ENCODE data around the gene F11R. TPM values are rescaled to one million over a fixed set of nuclear protein-coding genes. Genes with fewer than 3 reads are reported as not detected.
"Not testable (repeated sequence)": the region's sequence is repeated elsewhere in the genome, so short reads cannot be mapped to it uniquely, and the experiment has no call there.

The F11R gene
- total and polyA plus RNA-seq, 2 donors (not counting 3 experiments of a cell fraction or from before 2014, with no cell fraction given): 97.0 to 124 TPM

DNA sequence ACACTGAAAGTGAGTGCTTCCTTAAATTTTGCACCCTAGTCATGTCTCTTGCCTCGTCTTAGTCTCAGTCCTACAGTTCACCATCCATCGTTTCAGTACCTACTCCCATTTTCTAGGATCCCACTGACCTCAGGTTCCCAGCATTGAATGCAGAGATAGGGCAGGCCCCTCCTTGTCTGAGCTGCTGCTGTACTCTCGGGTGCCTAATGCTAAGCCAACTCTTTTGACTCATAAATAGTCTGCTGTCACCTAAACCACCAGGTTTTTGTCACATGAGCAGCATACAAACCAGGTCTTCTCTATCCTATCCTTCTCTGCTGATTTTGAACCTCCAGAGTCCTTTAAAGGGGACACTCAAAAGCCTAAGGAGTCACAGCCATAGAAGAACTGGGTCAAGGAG is 45.7 kb upstream of the F11R start:
- no peak overlapping the region for H3K9ac ChIP-seq (replicated peaks; ENCODE audit: extremely low read depth, insufficient read depth, low read length)
- no peak overlapping the region for H2AFZ ChIP-seq (ENCODE audit: low read depth, low read length)
- no peak for DNase-seq (ENCODE audit: low read depth, low spot score)
- intact Hi-C loops (cut with micrococcal nuclease) (no loop called here), dilution Hi-C loops (cut with MboI; ENCODE audit: extremely low pct_ligation_motif_present, low sequenced_read_pairs) (no loop called here)
- no peak for FAIRE-seq
- H3K27me3 ChIP-seq (ENCODE audit: control insufficient read depth in 2 of 2, insufficient read depth in 2 of 2, low read length in 2 of 2): peaks cover 2% of the 10 kb centered on the region in 2 experiments
- H4K20me1 ChIP-seq (replicated peaks; ENCODE audit: control insufficient read depth, extremely low read depth, insufficient read depth, low read length): no peaks in the 10 kb centered on the region
- ChIA-PET POLR2A (no interaction called here), CTCF (interaction anchor here (1.5 kb wide), 1 partner anchor 69 kb away, joined by 4 read pairs; no protein-coding TSS in a partner anchor)
- no peak overlapping the region for H3K27ac ChIP-seq (ENCODE audit: insufficient read depth, low read depth, low read length)
- no peak overlapping the region for H3K4me3 ChIP-seq (replicated peaks in 1 of 3; ENCODE audit: insufficient read depth in 1 of 3, low read depth in 1 of 3, low read length in 3 of 3)
- no peaks in the 10 kb centered on the region for H3K9me1 ChIP-seq (replicated peaks; ENCODE audit: control insufficient read depth, extremely low read depth, insufficient read depth, low read length)
- no peaks in the 10 kb centered on the region for H3K4me1 ChIP-seq (ENCODE audit: control insufficient read depth, extremely low read depth, insufficient read depth, low read length)
- no TSS peak for BruUV-seq (replicated peaks)
- H3K9me3 ChIP-seq (replicated peaks; ENCODE audit: control insufficient read depth, insufficient read depth, low read length): no peaks in the 10 kb centered on the region
- TF ChIP-seq GATA2 (IDR thresholded peaks at IDR 0.05; ENCODE audit: insufficient read depth, insufficient read length, low read depth, low read length): no peak
- no peak for TF ChIP-seq JUN (IDR thresholded peaks at IDR 0.05; ENCODE audit: borderline replicate concordance, insufficient read depth, insufficient read length, low read depth)
- TF ChIP-seq POLR2A (IDR thresholded peaks at IDR 0.05; ENCODE audit: low read depth, low read length): no peak
- TF ChIP-seq EZH2 (IDR thresholded peaks at IDR 0.05; ENCODE audit: borderline replicate concordance, low read depth, low read length, severe bottlenecking): no peak
- no peak for TF ChIP-seq POLR2AphosphoS5 (IDR thresholded peaks at IDR 0.05; ENCODE audit: insufficient read depth, low read depth, low read length)
- TF ChIP-seq, protein P1, sequence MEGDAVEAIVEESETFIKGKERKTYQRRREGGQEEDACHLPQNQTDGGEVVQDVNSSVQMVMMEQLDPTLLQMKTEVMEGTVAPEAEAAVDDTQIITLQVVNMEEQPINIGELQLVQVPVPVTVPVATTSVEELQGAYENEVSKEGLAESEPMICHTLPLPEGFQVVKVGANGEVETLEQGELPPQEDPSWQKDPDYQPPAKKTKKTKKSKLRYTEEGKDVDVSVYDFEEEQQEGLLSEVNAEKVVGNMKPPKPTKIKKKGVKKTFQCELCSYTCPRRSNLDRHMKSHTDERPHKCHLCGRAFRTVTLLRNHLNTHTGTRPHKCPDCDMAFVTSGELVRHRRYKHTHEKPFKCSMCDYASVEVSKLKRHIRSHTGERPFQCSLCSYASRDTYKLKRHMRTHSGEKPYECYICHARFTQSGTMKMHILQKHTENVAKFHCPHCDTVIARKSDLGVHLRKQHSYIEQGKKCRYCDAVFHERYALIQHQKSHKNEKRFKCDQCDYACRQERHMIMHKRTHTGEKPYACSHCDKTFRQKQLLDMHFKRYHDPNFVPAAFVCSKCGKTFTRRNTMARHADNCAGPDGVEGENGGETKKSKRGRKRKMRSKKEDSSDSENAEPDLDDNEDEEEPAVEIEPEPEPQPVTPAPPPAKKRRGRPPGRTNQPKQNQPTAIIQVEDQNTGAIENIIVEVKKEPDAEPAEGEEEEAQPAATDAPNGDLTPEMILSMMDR (IDR thresholded peaks at IDR 0.05; ENCODE audit: extremely low read depth in 1 of 2, insufficient read depth in 1 of 2, low read depth in 1 of 2, low read length in 2 of 2): no peak
- TF ChIP-seq, protein P2, sequence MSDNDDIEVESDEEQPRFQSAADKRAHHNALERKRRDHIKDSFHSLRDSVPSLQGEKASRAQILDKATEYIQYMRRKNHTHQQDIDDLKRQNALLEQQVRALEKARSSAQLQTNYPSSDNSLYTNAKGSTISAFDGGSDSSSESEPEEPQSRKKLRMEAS (IDR thresholded peaks at IDR 0.05; ENCODE audit: insufficient read depth, insufficient read length): no peak
- TF ChIP-seq MYC (IDR thresholded peaks at IDR 0.05; ENCODE audit: low read depth, low read length): no peak
- no peak for TF ChIP-seq FOS (IDR thresholded peaks at IDR 0.05; ENCODE audit: borderline replicate concordance, insufficient read depth, low read length)
- no peaks in the 10 kb centered on the region for H3K36me3 ChIP-seq (ENCODE audit: control insufficient read depth in 2 of 2, extremely low read depth in 1 of 2, insufficient read depth in 2 of 2, low read length in 2 of 2)
- no peaks in the 10 kb centered on the region for H3K79me2 ChIP-seq (ENCODE audit: control insufficient read depth, insufficient read depth, low read length)
- H3K4me2 ChIP-seq (ENCODE audit: insufficient read depth, low read length): no peak overlapping the region

DNA sequence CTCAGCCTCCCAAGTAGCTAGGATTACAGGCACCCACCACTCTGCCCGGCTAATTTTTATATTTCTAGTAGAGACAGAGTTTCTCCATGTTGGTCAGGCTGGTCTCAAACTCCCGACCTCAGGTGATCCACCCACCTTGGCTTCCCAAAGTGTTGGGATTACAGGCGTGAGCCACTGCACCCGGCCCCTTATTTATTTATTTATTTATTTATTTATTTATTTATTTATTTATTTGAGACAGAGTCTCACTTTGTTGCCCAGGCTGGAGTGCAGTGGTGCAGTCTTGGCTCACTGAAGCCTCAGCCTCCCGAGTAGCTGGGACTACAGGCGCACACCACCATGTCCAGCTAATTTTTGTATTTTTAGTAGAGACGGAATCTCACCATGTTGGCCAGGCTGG is 44.7 kb upstream of the F11R start:
- intact Hi-C loops (cut with micrococcal nuclease); POLR2A ChIA-PET: not testable (repeated sequence)

DNA sequence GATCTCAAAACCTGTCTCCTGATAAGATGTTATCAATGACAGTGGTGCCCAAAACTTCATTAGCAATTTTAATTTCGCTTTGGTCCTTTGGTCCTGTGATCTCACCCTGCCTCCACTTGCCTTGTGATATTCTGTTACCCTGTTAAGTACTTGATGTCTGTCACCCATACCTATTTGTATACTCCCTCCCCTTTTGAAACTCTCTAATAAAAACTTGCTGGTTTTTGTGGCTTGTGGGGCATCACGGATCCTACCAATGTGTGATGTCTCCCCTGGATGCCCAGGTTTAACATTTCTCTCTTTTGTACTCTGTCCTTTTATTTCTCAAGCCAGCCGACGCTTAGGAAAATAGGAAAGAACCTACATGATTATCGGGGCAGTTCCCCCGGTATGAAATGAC is 43.0 kb upstream of the F11R start:
- intact Hi-C loops (cut with micrococcal nuclease); H3K36me3 ChIP-seq (ENCODE audit: control insufficient read depth in 2 of 2, extremely low read depth in 1 of 2, insufficient read depth in 2 of 2, low read length in 2 of 2); H4K20me1 ChIP-seq (replicated peaks; ENCODE audit: control insufficient read depth, extremely low read depth, insufficient read depth, low read length); H3K4me1 ChIP-seq (ENCODE audit: control insufficient read depth, extremely low read depth, insufficient read depth, low read length); H3K9ac ChIP-seq (replicated peaks; ENCODE audit: extremely low read depth, insufficient read depth, low read length); CTCF ChIA-PET; H3K9me3 ChIP-seq (replicated peaks; ENCODE audit: control insufficient read depth, insufficient read depth, low read length); DNase-seq (ENCODE audit: low read depth, low spot score); POLR2A ChIA-PET; H3K4me3 ChIP-seq (replicated peaks in 1 of 3; ENCODE audit: insufficient read depth in 1 of 3, low read depth in 1 of 3, low read length in 3 of 3); dilution Hi-C loops (cut with MboI; ENCODE audit: extremely low pct_ligation_motif_present, low sequenced_read_pairs); FAIRE-seq; H3K9me1 ChIP-seq (replicated peaks; ENCODE audit: control insufficient read depth, extremely low read depth, insufficient read depth, low read length); H2AFZ ChIP-seq (ENCODE audit: low read depth, low read length); H3K27ac ChIP-seq (ENCODE audit: insufficient read depth, low read depth, low read length); H3K27me3 ChIP-seq (ENCODE audit: control insufficient read depth in 2 of 2, insufficient read depth in 2 of 2, low read length in 2 of 2); BruUV-seq (replicated peaks); H3K79me2 ChIP-seq (ENCODE audit: control insufficient read depth, insufficient read depth, low read length); H3K4me2 ChIP-seq (ENCODE audit: insufficient read depth, low read length): not testable (repeated sequence)

More for the DNA sequence above, 44.7 kb upstream of the F11R start:
- H3K4me1 ChIP-seq (ENCODE audit: control insufficient read depth, extremely low read depth, insufficient read depth, low read length); H3K27me3 ChIP-seq (ENCODE audit: control insufficient read depth in 2 of 2, insufficient read depth in 2 of 2, low read length in 2 of 2); dilution Hi-C loops (cut with MboI; ENCODE audit: extremely low pct_ligation_motif_present, low sequenced_read_pairs); H3K9me1 ChIP-seq (replicated peaks; ENCODE audit: control insufficient read depth, extremely low read depth, insufficient read depth, low read length); H3K4me3 ChIP-seq (replicated peaks in 1 of 3; ENCODE audit: insufficient read depth in 1 of 3, low read depth in 1 of 3, low read length in 3 of 3); BruUV-seq (replicated peaks); H4K20me1 ChIP-seq (replicated peaks; ENCODE audit: control insufficient read depth, extremely low read depth, insufficient read depth, low read length); H3K9ac ChIP-seq (replicated peaks; ENCODE audit: extremely low read depth, insufficient read depth, low read length); H2AFZ ChIP-seq (ENCODE audit: low read depth, low read length); FAIRE-seq; H3K36me3 ChIP-seq (ENCODE audit: control insufficient read depth in 2 of 2, extremely low read depth in 1 of 2, insufficient read depth in 2 of 2, low read length in 2 of 2); H3K4me2 ChIP-seq (ENCODE audit: insufficient read depth, low read length); H3K79me2 ChIP-seq (ENCODE audit: control insufficient read depth, insufficient read depth, low read length); H3K9me3 ChIP-seq (replicated peaks; ENCODE audit: control insufficient read depth, insufficient read depth, low read length); DNase-seq (ENCODE audit: low read depth, low spot score); H3K27ac ChIP-seq (ENCODE audit: insufficient read depth, low read depth, low read length): not testable (repeated sequence)
- CTCF ChIA-PET: interaction anchor here (1.7 kb wide), 1 partner anchor 68 kb away, joined by 4 read pairs; no protein-coding TSS in a partner anchor
